ENCODE data around the gene FANCD2OS.
A peak's percentile ranks its signal among the peaks of the same experiment; 100 is the strongest.
"Not testable (repeated sequence)": the region's sequence is repeated elsewhere in the genome, so short reads cannot be mapped to it uniquely, and the experiment has no call there.

FANCD2OS gene

GRCh38 chr3:10108091-10108490 lies at the start of gene FANCD2OS:
Gene FANCD2OS (minus strand): TSS chr3:10108255. CDS start chr3:10104774, 3,481 bp downstream.
- no peak for DNase-seq

GRCh38 chr3:10157031-10157430 lies 49.0 kb upstream of the FANCD2OS start:
- DNase-seq = no peak

- DNase-seq = no peak
Measured at GRCh38 chr3:10155658-10156057, 47.6 kb upstream of the FANCD2OS start.

GRCh38 chr3:10155123-10155472 lies 47.0 kb upstream of the FANCD2OS start:
- DNase-seq = no peak

- DNase-seq = no peak
Measured at GRCh38 chr3:10154335-10155122, 46.5 kb upstream of the FANCD2OS start.

- DNase-seq = no peak
Measured at GRCh38 chr3:10150987-10151386, 42.9 kb upstream of the FANCD2OS start.

GRCh38 chr3:10149226-10149625 lies 41.2 kb upstream of the FANCD2OS start:
- DNase-seq = no peak

- no peak for DNase-seq
Measured at GRCh38 chr3:10145685-10146084, 37.6 kb upstream of the FANCD2OS start.

GRCh38 chr3:10142707-10143560 lies 34.9 kb upstream of the FANCD2OS start:
- DNase-seq = peak; percentile 27

GRCh38 chr3:10140996-10141546 lies 33.0 kb upstream of the FANCD2OS start:
- DNase-seq = no peak

- no peak for DNase-seq
Measured at GRCh38 chr3:10137178-10137577, 29.1 kb upstream of the FANCD2OS start.

- no peak for DNase-seq
Measured at GRCh38 chr3:10136426-10137005, 28.5 kb upstream of the FANCD2OS start.

- not testable (repeated sequence) for DNase-seq
Measured at GRCh38 chr3:10135872-10136271, 27.8 kb upstream of the FANCD2OS start.

- no peak for DNase-seq
Measured at GRCh38 chr3:10122724-10123123, 14.7 kb upstream of the FANCD2OS start.

- DNase-seq = no peak
Measured at GRCh38 chr3:10121064-10121463, 13.0 kb upstream of the FANCD2OS start.

- DNase-seq = no peak
Measured at GRCh38 chr3:10119376-10119775, 11.3 kb upstream of the FANCD2OS start.

- no peak for DNase-seq
Measured at GRCh38 chr3:10116928-10117327, 8.9 kb upstream of the FANCD2OS start.

GRCh38 chr3:10116138-10116460 lies 8.0 kb upstream of the FANCD2OS start:
- no peak for DNase-seq

- DNase-seq = peak; percentile 96
Measured at GRCh38 chr3:10115326-10116137, 7.5 kb upstream of the FANCD2OS start, which contains the start of gene BRK1. Gene BRK1 (plus strand): TSS chr3:10115675. CDS start chr3:10115702, 27 bp downstream.

GRCh38 chr3:10106919-10107318 lies 1.1 kb downstream of the FANCD2OS start:
- no peak for DNase-seq

GRCh38 chr3:10099041-10099440 lies 9.0 kb downstream of the FANCD2OS start:
- DNase-seq = no peak

GRCh38 chr3:10093678-10094077 lies 14.4 kb downstream of the FANCD2OS start:
- no peak for DNase-seq

- not testable (repeated sequence) for DNase-seq
Measured at GRCh38 chr3:10091387-10091786, 16.7 kb downstream of the FANCD2OS start.
